AG10803 (cell line): ENCODE results near the gene ANO7.
A peak's percentile ranks its signal among the peaks of the same experiment; 100 is the strongest.

ENCODE experiments used
- DNase-seq: peaks from one replicate; pipeline ENCODE4 v3.0.0; 2010; ENCODE audit warnings: low read depth
- H3K4me3 ChIP-seq: 2 replicates; pipeline ENCODE4 v1.5.1; 2011; ENCODE audit warnings: mild to moderate bottlenecking, low read length, control low read depth
- TF ChIP-seq, protein P1 (sequence below): conservative IDR thresholded peaks from 2 replicates; pipeline ENCODE4 v1.5.1; 2011; ENCODE audit warnings: mild to moderate bottlenecking, low read length, control low read depth, inconsistent platforms

The ANO7 gene

DNA sequence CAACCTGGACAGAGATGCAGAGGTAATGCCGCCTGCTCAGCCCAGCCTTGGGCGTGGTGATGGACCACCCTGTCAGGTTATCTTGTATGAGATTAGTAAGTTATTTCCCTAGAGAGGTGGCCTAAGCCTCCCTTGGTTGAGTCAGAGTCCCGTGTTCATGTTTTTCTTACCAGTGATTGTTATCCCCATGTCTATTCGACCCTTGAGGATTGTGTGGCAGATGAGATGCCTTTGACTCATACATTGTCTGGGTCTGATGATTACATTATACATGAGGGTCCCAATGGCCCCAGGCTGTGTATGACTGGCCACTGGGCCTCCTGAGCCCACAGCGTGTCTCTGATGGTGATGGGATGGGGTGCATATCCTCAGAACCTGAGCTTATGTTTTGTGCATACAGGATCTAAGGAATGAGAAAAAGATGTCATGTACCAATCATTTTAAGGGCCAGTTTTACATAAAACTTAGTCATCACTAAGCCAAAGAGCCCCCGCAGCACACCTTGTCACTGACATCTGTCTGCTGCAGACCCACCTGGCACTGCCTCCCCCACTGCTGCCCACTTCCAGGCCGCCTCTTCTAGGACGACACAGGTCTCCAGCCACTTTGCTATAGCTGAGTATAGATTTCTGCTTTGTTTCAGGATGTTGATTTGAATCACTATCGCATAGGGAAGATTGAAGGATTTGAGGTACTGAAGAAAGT, 30.5 kb upstream of the ANO7 start:
- H3K4me3 ChIP-seq: no peak overlapping the region
- no peak for DNase-seq
- TF ChIP-seq, protein P1, sequence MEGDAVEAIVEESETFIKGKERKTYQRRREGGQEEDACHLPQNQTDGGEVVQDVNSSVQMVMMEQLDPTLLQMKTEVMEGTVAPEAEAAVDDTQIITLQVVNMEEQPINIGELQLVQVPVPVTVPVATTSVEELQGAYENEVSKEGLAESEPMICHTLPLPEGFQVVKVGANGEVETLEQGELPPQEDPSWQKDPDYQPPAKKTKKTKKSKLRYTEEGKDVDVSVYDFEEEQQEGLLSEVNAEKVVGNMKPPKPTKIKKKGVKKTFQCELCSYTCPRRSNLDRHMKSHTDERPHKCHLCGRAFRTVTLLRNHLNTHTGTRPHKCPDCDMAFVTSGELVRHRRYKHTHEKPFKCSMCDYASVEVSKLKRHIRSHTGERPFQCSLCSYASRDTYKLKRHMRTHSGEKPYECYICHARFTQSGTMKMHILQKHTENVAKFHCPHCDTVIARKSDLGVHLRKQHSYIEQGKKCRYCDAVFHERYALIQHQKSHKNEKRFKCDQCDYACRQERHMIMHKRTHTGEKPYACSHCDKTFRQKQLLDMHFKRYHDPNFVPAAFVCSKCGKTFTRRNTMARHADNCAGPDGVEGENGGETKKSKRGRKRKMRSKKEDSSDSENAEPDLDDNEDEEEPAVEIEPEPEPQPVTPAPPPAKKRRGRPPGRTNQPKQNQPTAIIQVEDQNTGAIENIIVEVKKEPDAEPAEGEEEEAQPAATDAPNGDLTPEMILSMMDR: no peak

DNA sequence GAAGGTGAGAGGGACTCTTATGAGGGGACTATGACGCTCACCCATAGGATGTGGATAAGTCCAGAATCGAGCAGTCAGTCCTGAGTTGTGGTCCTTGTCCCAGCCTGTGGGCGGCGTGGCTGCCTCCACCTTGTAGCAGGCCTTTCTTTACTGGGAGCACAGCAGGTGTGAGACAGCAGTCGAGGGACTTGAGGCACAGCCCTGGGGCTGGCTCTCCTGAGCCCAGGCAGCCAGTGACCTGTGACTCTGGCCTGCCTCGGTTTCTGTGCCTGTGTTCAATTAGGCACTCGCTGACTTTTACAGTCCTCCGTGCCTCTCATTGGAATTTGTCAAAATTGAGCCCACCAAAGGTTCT, 30.0 kb upstream of the ANO7 start:
- DNase-seq: no peak

DNA sequence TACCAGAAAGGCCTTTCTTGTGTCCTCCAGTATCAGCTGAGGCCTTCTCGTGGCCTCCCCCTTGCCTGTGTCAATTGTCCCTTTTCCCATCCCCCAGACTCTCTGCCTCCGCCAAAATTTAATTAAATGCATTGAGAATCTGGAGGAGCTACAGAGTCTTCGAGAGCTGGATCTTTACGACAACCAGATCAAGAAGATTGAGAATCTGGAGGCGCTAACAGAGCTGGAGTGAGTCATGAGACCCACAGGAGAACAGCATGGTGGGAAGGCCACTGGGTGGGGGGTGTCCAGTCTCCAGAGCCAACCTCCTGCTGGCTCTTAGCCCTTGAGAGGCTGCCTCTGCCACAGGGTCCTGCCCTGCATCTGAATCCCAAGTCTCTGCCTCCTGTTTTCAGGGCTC, 29.4 kb upstream of the ANO7 start:
- DNase-seq: no peak
- TF ChIP-seq, protein P1: no peak
- no peak overlapping the region for H3K4me3 ChIP-seq

More for the DNA sequence above, 30.0 kb upstream of the ANO7 start:
- H3K4me3 ChIP-seq: no peak overlapping the region
- TF ChIP-seq, protein P1: no peak

DNA sequence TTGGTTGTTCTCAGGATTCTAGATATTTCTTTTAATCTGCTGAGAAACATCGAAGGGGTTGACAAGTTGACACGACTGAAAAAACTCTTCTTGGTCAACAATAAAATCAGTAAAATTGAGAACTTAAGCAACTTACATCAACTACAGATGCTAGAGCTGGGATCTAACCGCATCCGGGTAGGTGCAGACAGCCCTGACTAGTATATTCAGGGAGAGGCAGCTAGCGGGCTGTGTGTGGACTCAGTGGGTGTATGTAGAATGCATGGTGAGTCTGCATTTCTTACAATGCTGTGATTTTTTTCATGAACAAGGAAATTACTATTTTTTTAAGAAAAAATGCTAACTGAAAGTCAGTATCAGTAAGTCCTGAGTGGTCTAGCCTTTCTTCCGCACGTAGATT, 28.2 kb upstream of the ANO7 start:
- no peak for DNase-seq
- no peak overlapping the region for H3K4me3 ChIP-seq
- TF ChIP-seq, protein P1: no peak

DNA sequence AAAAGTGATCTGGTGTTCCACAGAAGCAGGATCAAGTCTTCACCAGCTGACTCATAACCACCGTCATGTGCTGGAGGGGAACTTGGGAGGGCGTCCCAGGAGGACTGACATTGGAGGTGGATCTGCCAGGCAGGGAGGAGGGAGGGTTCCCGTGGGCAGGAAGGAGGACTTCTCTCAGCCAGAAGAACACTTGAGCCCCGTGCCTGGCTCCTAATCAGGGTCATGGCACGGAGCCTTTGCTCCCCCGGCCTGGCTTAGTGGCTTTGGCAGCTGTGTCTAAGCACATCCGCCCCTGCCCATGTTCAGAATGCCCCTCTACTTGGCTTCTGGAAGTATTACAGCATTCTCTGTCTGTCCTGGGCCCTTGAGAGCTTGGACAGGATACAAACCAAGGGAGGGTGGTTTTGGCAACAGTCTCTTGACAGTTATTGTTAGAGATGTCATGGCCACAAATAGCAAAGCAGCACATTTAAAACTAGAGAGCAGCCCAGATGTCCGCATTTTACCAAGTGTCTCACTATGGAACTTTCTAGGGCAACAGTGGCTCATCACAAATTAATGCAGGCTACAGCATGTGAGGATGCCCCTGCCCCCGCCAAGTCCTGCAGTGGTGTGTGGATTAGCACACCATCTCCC, 26.7 kb upstream of the ANO7 start:
- TF ChIP-seq, protein P1: no peak
- DNase-seq: peak; percentile 94
- H3K4me3 ChIP-seq: no peak overlapping the region

DNA sequence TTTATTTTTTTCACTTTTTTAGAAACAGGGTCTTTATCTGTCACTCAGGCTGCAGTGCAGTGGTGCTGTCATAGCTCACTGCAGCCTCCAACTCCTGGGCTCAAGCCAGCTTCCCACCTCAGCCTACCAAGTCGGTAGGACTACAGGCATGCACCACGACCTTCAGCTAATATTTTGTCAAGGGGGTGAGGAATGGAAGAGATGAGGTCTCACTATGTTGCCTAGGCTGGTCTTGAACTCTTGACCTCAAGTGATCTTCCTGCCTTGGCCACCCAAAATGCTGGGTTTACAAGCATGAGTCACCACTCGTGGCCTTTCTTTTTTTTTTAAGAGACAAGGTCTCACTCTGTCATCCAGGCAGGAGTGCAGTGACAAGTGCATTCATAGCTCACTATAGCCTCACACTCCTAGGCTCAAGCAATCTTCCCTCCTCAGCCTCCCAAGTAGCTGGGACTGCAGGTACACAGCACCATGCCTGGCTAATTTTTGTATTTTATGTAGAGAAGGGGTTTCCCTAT, 24.8 kb upstream of the ANO7 start:
- no peak overlapping the region for H3K4me3 ChIP-seq
- DNase-seq: no peak
- TF ChIP-seq, protein P1: no peak

DNA sequence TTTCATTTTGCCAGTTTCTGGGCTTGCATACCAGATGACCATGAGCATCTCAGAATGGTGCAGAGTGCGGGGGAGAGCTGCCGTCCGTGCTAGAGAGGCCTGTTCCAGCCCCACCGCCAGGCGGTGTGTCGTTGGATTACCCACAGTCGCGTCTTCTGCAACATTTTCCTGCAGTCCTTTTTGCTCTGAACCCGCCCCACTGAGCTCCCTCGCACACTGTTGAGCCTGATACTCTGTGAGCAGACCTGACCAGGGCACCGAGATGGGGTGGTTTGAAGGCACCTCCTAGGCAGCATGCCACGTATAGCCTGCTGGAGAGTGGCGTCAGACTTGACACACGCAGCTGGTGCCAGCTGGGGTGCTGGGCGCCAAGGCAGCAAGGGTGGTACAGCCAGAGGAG, 20.1 kb upstream of the ANO7 start:
- TF ChIP-seq, protein P1: no peak
- DNase-seq: no peak
- H3K4me3 ChIP-seq: no peak overlapping the region
